Measurements from ENCODE around the gene TEK. TPM values are rescaled to one million over a fixed set of nuclear protein-coding genes. Genes with fewer than 3 reads are reported as not detected.

TEK gene
- total and polyA plus RNA-seq, 10 of the 15 experiments (the other 5 are each of a cell fraction or from before 2014, with no cell fraction given), result not detected

DNA sequence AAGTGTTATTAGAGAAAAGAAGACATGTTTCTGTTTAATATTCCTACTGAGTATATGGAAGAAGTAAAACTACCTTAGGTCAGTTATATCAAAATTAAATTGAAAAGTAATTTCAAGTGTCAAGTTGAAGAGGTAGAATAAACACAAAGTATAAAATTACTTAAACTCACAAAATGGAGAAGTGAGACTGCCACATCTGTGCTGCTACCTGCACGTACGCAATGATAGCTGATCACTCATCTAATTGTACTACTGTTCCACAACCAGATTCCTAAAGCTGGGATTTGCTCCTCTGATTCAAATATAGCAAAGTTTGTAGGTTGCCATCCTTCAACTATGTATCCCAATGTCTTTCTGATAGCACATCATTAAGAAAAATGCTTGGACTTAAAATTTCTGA lies 163.1 kb downstream of the TEK start:
- H3K4me3 ChIP-seq, result no peak overlapping the region
- H3K27me3 ChIP-seq (replicated peaks in 1 of 2; ENCODE audit: control insufficient read depth in 2 of 2, insufficient read depth in 2 of 2, low read length in 1 of 2), result no peaks in the 10 kb centered on the region
- ChIA-PET POLR2A (no interaction called here), CTCF (interaction anchor here (1.2 kb wide), 2 partner anchors 24 to 25 kb away, joined by 3 read pairs; no protein-coding TSS in a partner anchor), SMC1A (ENCODE audit: uncharacterized antibody, unreplicated experiment) (no interaction called here), RAD21 (ENCODE audit: unreplicated experiment) (interaction anchor here (1.1 kb wide), 1 partner anchor 24 kb away, joined by 3 read pairs; no protein-coding TSS in a partner anchor)
- no peaks in the 10 kb centered on the region for H3K9me3 ChIP-seq (replicated peaks; ENCODE audit: control insufficient read depth, insufficient read depth, low read length)
- H3K4me1 ChIP-seq (ENCODE audit: control insufficient read depth, insufficient read depth, low read length), result no peaks in the 10 kb centered on the region
- no TSS peak for BruUV-seq (replicated peaks)
- H3K36me3 ChIP-seq (ENCODE audit: control insufficient read depth in 2 of 2, insufficient read depth in 2 of 2, low read length in 1 of 2), result no peaks in the 10 kb centered on the region
- H3K27ac ChIP-seq (ENCODE audit: control insufficient read depth, insufficient read depth), result no peak overlapping the region
- peak overlapping the region; percentile 26; the same call in 1 of the 2 replicates for H2AFZ ChIP-seq (ENCODE audit: control insufficient read depth, low read depth, low read length)
- no peak for DNase-seq (ENCODE audit: low read depth, low spot score)
- intact Hi-C loops (cut with micrococcal nuclease; ENCODE audit: unreplicated experiment) (no loop called here), in situ Hi-C loops (cut with MboI) (loop anchor here (10.0 kb wide), 1 partner anchor 527 kb away; no protein-coding TSS in a partner anchor)
- H3K9ac ChIP-seq (ENCODE audit: control insufficient read depth, insufficient read depth, low read length), result no peak overlapping the region
- FAIRE-seq, result no peak
- peak; percentile 30; the same call in 1 of the 3 replicates for ATAC-seq
- H3K4me2 ChIP-seq (ENCODE audit: control insufficient read depth, insufficient read depth), result no peak overlapping the region
- WGBS (ENCODE audit: insufficient coverage, insufficient replicate concordance, low lambda C conversion rate, missing lambda C conversion rate), result 50% methylated on average over 2 of the region's 2 CpGs
- H3K79me2 ChIP-seq (ENCODE audit: control insufficient read depth, insufficient read depth, low read length), result no peaks in the 10 kb centered on the region
- no peaks in the 10 kb centered on the region for H4K20me1 ChIP-seq (ENCODE audit: control insufficient read depth, insufficient read depth)
- TF ChIP-seq SPI1 (IDR thresholded peaks at IDR 0.05; ENCODE audit: borderline replicate concordance, insufficient read depth, low read depth, low read length) (peak; percentile 72; the same call in 1 of the 2 replicates), MYC (IDR thresholded peaks at IDR 0.05; ENCODE audit: insufficient read depth, insufficient read length, insufficient replicate concordance, low read length, severe bottlenecking) (no peak)

DNA sequence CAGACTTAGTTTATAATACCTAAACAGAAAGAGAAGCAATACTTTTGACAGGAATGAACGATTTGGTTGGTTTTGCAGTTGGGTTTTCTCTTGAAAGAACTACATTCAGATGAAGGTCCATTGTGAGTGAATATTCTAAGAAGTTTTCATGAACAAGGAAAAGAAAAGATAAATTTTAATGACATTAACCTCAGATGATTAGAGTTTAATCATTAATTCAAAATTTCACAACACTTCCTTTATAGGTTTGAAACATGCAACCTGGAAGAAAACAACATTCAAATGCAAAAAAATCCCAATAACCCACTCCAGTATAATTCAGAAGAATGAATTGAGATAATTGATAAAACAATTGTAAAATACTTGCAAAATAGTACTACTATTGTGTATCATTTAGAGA lies 164.2 kb downstream of the TEK start:
- Histone ChIP-seq H3K79me2 (ENCODE audit: control insufficient read depth, insufficient read depth, low read length) (no peaks in the 10 kb centered on the region), H4K20me1 (ENCODE audit: control insufficient read depth, insufficient read depth) (no peaks in the 10 kb centered on the region), H3K4me1 (ENCODE audit: control insufficient read depth, insufficient read depth, low read length) (no peaks in the 10 kb centered on the region), H3K36me3 (ENCODE audit: control insufficient read depth in 2 of 2, insufficient read depth in 2 of 2, low read length in 1 of 2) (no peaks in the 10 kb centered on the region), H3K4me2 (ENCODE audit: control insufficient read depth, insufficient read depth) (no peak overlapping the region), H3K4me3 (no peak overlapping the region), H3K9me3 (replicated peaks; ENCODE audit: control insufficient read depth, insufficient read depth, low read length) (no peaks in the 10 kb centered on the region), H3K9ac (ENCODE audit: control insufficient read depth, insufficient read depth, low read length) (no peak overlapping the region), H3K27me3 (replicated peaks in 1 of 2; ENCODE audit: control insufficient read depth in 2 of 2, insufficient read depth in 2 of 2, low read length in 1 of 2) (no peaks in the 10 kb centered on the region), H2AFZ (ENCODE audit: control insufficient read depth, low read depth, low read length) (peak overlapping the region; percentile 10; the same call in 1 of the 2 replicates), H3K27ac (ENCODE audit: control insufficient read depth, insufficient read depth) (no peak overlapping the region)
- SMC1A ChIA-PET (ENCODE audit: uncharacterized antibody, unreplicated experiment), result no interaction called here
- WGBS (ENCODE audit: insufficient coverage, insufficient replicate concordance, low lambda C conversion rate, missing lambda C conversion rate), result 0% methylated on average over 1 of the region's 1 CpG
- FAIRE-seq (no peak), ATAC-seq (no peak), DNase-seq (ENCODE audit: low read depth, low spot score) (no peak)
- POLR2A ChIA-PET, result interaction anchor here (0.6 kb wide), 1 partner anchor 317 kb away, joined by 5 read pairs; no protein-coding TSS in a partner anchor
- BruUV-seq (replicated peaks), result no TSS peak
- CTCF ChIA-PET, result interaction anchor here (1.0 to 1.2 kb wide), 3 partner anchors 25 to 241 kb away, joined by 3 to 5 read pairs (median 3); no protein-coding TSS in a partner anchor
- in situ Hi-C loops (cut with MboI) (loop anchor here (10.0 kb wide), 1 partner anchor 528 kb away; no protein-coding TSS in a partner anchor), intact Hi-C loops (cut with micrococcal nuclease; ENCODE audit: unreplicated experiment) (no loop called here)
- RAD21 ChIA-PET (ENCODE audit: unreplicated experiment), result no interaction called here
- TF ChIP-seq SP1 (IDR thresholded peaks at IDR 0.05; ENCODE audit: low read depth, low read length), result no peak
- TF ChIP-seq, protein P1, sequence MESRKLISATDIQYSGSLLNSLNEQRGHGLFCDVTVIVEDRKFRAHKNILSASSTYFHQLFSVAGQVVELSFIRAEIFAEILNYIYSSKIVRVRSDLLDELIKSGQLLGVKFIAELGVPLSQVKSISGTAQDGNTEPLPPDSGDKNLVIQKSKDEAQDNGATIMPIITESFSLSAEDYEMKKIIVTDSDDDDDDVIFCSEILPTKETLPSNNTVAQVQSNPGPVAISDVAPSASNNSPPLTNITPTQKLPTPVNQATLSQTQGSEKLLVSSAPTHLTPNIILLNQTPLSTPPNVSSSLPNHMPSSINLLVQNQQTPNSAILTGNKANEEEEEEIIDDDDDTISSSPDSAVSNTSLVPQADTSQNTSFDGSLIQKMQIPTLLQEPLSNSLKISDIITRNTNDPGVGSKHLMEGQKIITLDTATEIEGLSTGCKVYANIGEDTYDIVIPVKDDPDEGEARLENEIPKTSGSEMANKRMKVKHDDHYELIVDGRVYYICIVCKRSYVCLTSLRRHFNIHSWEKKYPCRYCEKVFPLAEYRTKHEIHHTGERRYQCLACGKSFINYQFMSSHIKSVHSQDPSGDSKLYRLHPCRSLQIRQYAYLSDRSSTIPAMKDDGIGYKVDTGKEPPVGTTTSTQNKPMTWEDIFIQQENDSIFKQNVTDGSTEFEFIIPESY (IDR thresholded peaks at IDR 0.05), result no peak
- TF ChIP-seq ZNF217 (IDR thresholded peaks at IDR 0.05), result no peak
- TF ChIP-seq YBX1 (IDR thresholded peaks at IDR 0.05), result no peak
- no peak for TF ChIP-seq KDM1A (IDR thresholded peaks at IDR 0.05; ENCODE audit: borderline replicate concordance)
- no peak for TF ChIP-seq EGR1 (IDR thresholded peaks at IDR 0.05; ENCODE audit: borderline replicate concordance in 1 of 2, low read depth in 2 of 2, low read length in 2 of 2)
- TF ChIP-seq RUNX3 (IDR thresholded peaks at IDR 0.05; ENCODE audit: low read length), result no peak
- TF ChIP-seq, protein P2, sequence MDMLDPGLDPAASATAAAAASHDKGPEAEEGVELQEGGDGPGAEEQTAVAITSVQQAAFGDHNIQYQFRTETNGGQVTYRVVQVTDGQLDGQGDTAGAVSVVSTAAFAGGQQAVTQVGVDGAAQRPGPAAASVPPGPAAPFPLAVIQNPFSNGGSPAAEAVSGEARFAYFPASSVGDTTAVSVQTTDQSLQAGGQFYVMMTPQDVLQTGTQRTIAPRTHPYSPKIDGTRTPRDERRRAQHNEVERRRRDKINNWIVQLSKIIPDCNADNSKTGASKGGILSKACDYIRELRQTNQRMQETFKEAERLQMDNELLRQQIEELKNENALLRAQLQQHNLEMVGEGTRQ (IDR thresholded peaks at IDR 0.05; ENCODE audit: borderline replicate concordance, low read depth, low read length), result no peak
- TF ChIP-seq, protein P3, sequence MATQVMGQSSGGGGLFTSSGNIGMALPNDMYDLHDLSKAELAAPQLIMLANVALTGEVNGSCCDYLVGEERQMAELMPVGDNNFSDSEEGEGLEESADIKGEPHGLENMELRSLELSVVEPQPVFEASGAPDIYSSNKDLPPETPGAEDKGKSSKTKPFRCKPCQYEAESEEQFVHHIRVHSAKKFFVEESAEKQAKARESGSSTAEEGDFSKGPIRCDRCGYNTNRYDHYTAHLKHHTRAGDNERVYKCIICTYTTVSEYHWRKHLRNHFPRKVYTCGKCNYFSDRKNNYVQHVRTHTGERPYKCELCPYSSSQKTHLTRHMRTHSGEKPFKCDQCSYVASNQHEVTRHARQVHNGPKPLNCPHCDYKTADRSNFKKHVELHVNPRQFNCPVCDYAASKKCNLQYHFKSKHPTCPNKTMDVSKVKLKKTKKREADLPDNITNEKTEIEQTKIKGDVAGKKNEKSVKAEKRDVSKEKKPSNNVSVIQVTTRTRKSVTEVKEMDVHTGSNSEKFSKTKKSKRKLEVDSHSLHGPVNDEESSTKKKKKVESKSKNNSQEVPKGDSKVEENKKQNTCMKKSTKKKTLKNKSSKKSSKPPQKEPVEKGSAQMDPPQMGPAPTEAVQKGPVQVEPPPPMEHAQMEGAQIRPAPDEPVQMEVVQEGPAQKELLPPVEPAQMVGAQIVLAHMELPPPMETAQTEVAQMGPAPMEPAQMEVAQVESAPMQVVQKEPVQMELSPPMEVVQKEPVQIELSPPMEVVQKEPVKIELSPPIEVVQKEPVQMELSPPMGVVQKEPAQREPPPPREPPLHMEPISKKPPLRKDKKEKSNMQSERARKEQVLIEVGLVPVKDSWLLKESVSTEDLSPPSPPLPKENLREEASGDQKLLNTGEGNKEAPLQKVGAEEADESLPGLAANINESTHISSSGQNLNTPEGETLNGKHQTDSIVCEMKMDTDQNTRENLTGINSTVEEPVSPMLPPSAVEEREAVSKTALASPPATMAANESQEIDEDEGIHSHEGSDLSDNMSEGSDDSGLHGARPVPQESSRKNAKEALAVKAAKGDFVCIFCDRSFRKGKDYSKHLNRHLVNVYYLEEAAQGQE (IDR thresholded peaks at IDR 0.05; ENCODE audit: low read depth, low read length), result no peak

All from GM12878 (cell line).